ENCODE measurements around the gene SMAD3.

The SMAD3 gene

GRCh38 chr15:67202091-67202490, 136.7 kb downstream of the SMAD3 start:
- H3K27me3 ChIP-seq (replicated peaks; ENCODE audit: control insufficient read depth, insufficient read depth, low read length): no peaks in the 10 kb centered on the region
- DNase-seq (ENCODE audit: extremely low read depth, insufficient read length): no peak
- TF ChIP-seq CTCF (IDR thresholded peaks at IDR 0.05; ENCODE audit: insufficient read depth, low read length, poor library complexity, severe bottlenecking): no peak
- no peak overlapping the region for H3K4me3 ChIP-seq (replicated peaks; ENCODE audit: low read depth, low read length)
- peaks cover 7% of the 10 kb centered on the region for H3K36me3 ChIP-seq (ENCODE audit: control insufficient read depth, insufficient read depth, low read length)

- Histone ChIP-seq H3K36me3 (ENCODE audit: control insufficient read depth, insufficient read depth, low read length) (peaks cover 7% of the 10 kb centered on the region), H3K27me3 (replicated peaks; ENCODE audit: control insufficient read depth, insufficient read depth, low read length) (no peaks in the 10 kb centered on the region), H3K4me3 (replicated peaks; ENCODE audit: low read depth, low read length) (no peak overlapping the region)
- no peak for DNase-seq (ENCODE audit: extremely low read depth, insufficient read length)
- no peak for TF ChIP-seq CTCF (IDR thresholded peaks at IDR 0.05; ENCODE audit: insufficient read depth, low read length, poor library complexity, severe bottlenecking)
Measured at GRCh38 chr15:67202991-67203390, 137.6 kb downstream of the SMAD3 start.

GRCh38 chr15:67207555-67208207, 142.3 kb downstream of the SMAD3 start:
- Histone ChIP-seq H3K27me3 (replicated peaks; ENCODE audit: control insufficient read depth, insufficient read depth, low read length) (no peaks in the 10 kb centered on the region), H3K36me3 (ENCODE audit: control insufficient read depth, insufficient read depth, low read length) (no peaks in the 10 kb centered on the region; the same call in 1 of the 2 replicates), H3K4me3 (replicated peaks; ENCODE audit: low read depth, low read length) (no peak overlapping the region)
- TF ChIP-seq CTCF (IDR thresholded peaks at IDR 0.05; ENCODE audit: insufficient read depth, low read length, poor library complexity, severe bottlenecking): no peak
- DNase-seq (ENCODE audit: extremely low read depth, insufficient read length): no peak

GRCh38 chr15:67208396-67208795, 143.0 kb downstream of the SMAD3 start:
- H3K36me3 ChIP-seq (ENCODE audit: control insufficient read depth, insufficient read depth, low read length): no peaks in the 10 kb centered on the region; the same call in 1 of the 2 replicates
- DNase-seq (ENCODE audit: extremely low read depth, insufficient read length): no peak
- H3K4me3 ChIP-seq (replicated peaks; ENCODE audit: low read depth, low read length): no peak overlapping the region
- no peak for TF ChIP-seq CTCF (IDR thresholded peaks at IDR 0.05; ENCODE audit: insufficient read depth, low read length, poor library complexity, severe bottlenecking)
- no peaks in the 10 kb centered on the region for H3K27me3 ChIP-seq (replicated peaks; ENCODE audit: control insufficient read depth, insufficient read depth, low read length)

- TF ChIP-seq CTCF (IDR thresholded peaks at IDR 0.05; ENCODE audit: insufficient read depth, low read length, poor library complexity, severe bottlenecking): no peak
- Histone ChIP-seq H3K27me3 (replicated peaks; ENCODE audit: control insufficient read depth, insufficient read depth, low read length) (no peaks in the 10 kb centered on the region), H3K36me3 (ENCODE audit: control insufficient read depth, insufficient read depth, low read length) (no peaks in the 10 kb centered on the region; the same call in 1 of the 2 replicates), H3K4me3 (replicated peaks; ENCODE audit: low read depth, low read length) (no peak overlapping the region)
- DNase-seq (ENCODE audit: extremely low read depth, insufficient read length): no peak
Measured at GRCh38 chr15:67210555-67211168, 145.3 kb downstream of the SMAD3 start.

All from GM06990 (cell line).